SK-MEL-5 (cell line): ENCODE results near the gene ASPRV1. TPM values are rescaled to one million over a fixed set of nuclear protein-coding genes. Genes with fewer than 3 reads are reported as not detected.
"Not testable (repeated sequence)": the region's sequence is repeated elsewhere in the genome, so short reads cannot be mapped to it uniquely, and the experiment has no call there.

Experiments
- DNase-seq: peaks from one replicate; pipeline ENCODE4 v3.0.0-alpha.2; 2016; ENCODE audit warnings: low read depth, low spot score
- in situ Hi-C: cut with HindIII; loops from 2 replicates; pipeline ENCODE4 v1.10.0; 2016; ENCODE audit warnings: low sequenced_read_pairs, high pct_unique_total_duplicates, low pct_unique_long_range_greater_than_20kb
- polyA plus RNA-seq, 2 experiments: library from polyadenylated mRNA; depleted of rRNA; stranded (reverse); fragments of >200 nt; gene quantifications; 2 replicates each; pipeline ENCODE4 v1.2.3, GENCODE V29; 2015
- total RNA-seq: library from RNA; depleted of rRNA; stranded (reverse); fragments of >200 nt; shearing (Covaris generic); gene quantifications from 2 replicates; pipeline ENCODE4 v1.2.3, GENCODE V29; 2014; rRNA removed

The ASPRV1 gene
- total RNA-seq, result 0.05 TPM in 1 of 2 replicates, not detected in the other
- polyA plus RNA-seq (2015; cell fraction: cytosol; rRNA removed), result 0.04 TPM in 1 of 2 replicates, not detected in the other
- polyA plus RNA-seq (2015; cell fraction: nucleus; rRNA removed), result 0.11 TPM in 1 of 2 replicates, not detected in the other

GRCh38 chr2:69961496-69961895 lies at the start of gene ASPRV1:
ASPRV1 (minus strand) TSS chr2:69961631; CDS start chr2:69961436, 195 bp downstream.
- in situ Hi-C loops, result no loop called here
- DNase-seq, result no peak

- DNase-seq, result no peak
- in situ Hi-C loops, result no loop called here
These were observed 49.2 kb upstream of the ASPRV1 start for GRCh38 chr2:70010576-70011111.

GRCh38 chr2:70009762-70010575 lies 48.5 kb upstream of the ASPRV1 start:
- in situ Hi-C loops, result no loop called here
- no peak for DNase-seq

- in situ Hi-C loops, result no loop called here
These were observed 46.9 kb upstream of the ASPRV1 start for GRCh38 chr2:70008290-70008689.

GRCh38 chr2:70007151-70007550 lies 45.7 kb upstream of the ASPRV1 start:
- in situ Hi-C loops, result no loop called here
- no peak for DNase-seq

More at GRCh38 chr2:70008290-70008689, 46.9 kb upstream of the ASPRV1 start:
- DNase-seq, result no peak

- in situ Hi-C loops, result no loop called here
- DNase-seq, result no peak
These were observed 45.0 kb upstream of the ASPRV1 start for GRCh38 chr2:70006447-70006784.

- in situ Hi-C loops, result no loop called here
- no peak for DNase-seq
These were observed 44.5 kb upstream of the ASPRV1 start for GRCh38 chr2:70005752-70006446.

GRCh38 chr2:70005216-70005615 lies 43.8 kb upstream of the ASPRV1 start:
- DNase-seq, result no peak
- in situ Hi-C loops, result no loop called here

- in situ Hi-C loops, result no loop called here
- no peak for DNase-seq
These were observed 41.8 kb upstream of the ASPRV1 start for GRCh38 chr2:70003093-70003830.

GRCh38 chr2:70002241-70002899 lies 40.9 kb upstream of the ASPRV1 start:
- in situ Hi-C loops, result no loop called here
- DNase-seq, result no peak

GRCh38 chr2:70000529-70000928 lies 39.1 kb upstream of the ASPRV1 start:
- in situ Hi-C loops, DNase-seq: not testable (repeated sequence)

GRCh38 chr2:69998761-69999160 lies 37.3 kb upstream of the ASPRV1 start:
- in situ Hi-C loops, result no loop called here
- no peak for DNase-seq

- no peak for DNase-seq
- in situ Hi-C loops, result no loop called here
These were observed 35.8 kb upstream of the ASPRV1 start for GRCh38 chr2:69997015-69997830.

GRCh38 chr2:69995511-69995910 lies 34.1 kb upstream of the ASPRV1 start:
- in situ Hi-C loops, result no loop called here

GRCh38 chr2:69994166-69994565 lies 32.7 kb upstream of the ASPRV1 start:
- in situ Hi-C loops, result no loop called here
- DNase-seq, result no peak

More at GRCh38 chr2:69995511-69995910, 34.1 kb upstream of the ASPRV1 start:
- no peak for DNase-seq

GRCh38 chr2:69993708-69994107 lies 32.3 kb upstream of the ASPRV1 start:
- in situ Hi-C loops, result no loop called here
- no peak for DNase-seq
